Heart right ventricle (tissue), 16 donors: ENCODE measurements around the gene ADCY5. TPM values are rescaled to one million over a fixed set of nuclear protein-coding genes. Genes with fewer than 3 reads are reported as not detected.

Experiments
- ATAC-seq, 8 donors: fragments of 200-7000 bp; cut with Tn5 transposase; one replicate each; pipeline ENCODE4 v1.9.1; 2020; ENCODE audit warnings: mild to moderate bottlenecking in 8 of 8, moderate library complexity in 8 of 8, moderate number of reproducible peaks in 1 of 8
- DNase-seq, 2 donors: peaks; one replicate each; pipeline ENCODE4 v3.0.0-alpha.2; 2020
- H3K27ac ChIP-seq, 10 donors: fragments of 200-600 bp; sonication (generic) in 2 of 10; one replicate each; pipeline versions ENCODE4 v1.5.0 to v1.8.0; 2020 to 2022; ENCODE audit warnings: mild to moderate bottlenecking in 3 of 10
- H3K27me3 ChIP-seq, 7 donors: fragments of 200-600 bp; one replicate each; pipeline ENCODE4 v1.8.0; 2021 to 2022; ENCODE audit warnings: mild to moderate bottlenecking in 2 of 7
- H3K36me3 ChIP-seq, 9 donors: fragments of 200-600 bp; sonication (generic) in 1 of 9; one replicate each; pipeline versions ENCODE4 v1.5.0 to v1.8.0; 2020 to 2022; ENCODE audit warnings: mild to moderate bottlenecking in 2 of 9
- H3K4me1 ChIP-seq, 9 donors: fragments of 200-600 bp; sonication (generic) in 1 of 9; one replicate each; pipeline versions ENCODE4 v1.5.0 to v1.8.0; 2020 to 2022; ENCODE audit warnings: mild to moderate bottlenecking in 4 of 9
- H3K4me3 ChIP-seq, 10 donors: fragments of 200-600 bp; sonication (generic) in 2 of 10; one replicate each; pipeline versions ENCODE4 v1.5.0 to v1.8.0; 2020 to 2022; ENCODE audit warnings: mild to moderate bottlenecking in 7 of 10, moderate library complexity in 2 of 10
- H3K9me3 ChIP-seq, 11 donors: fragments of 200-600 bp in 10 of 11; sonication (generic) in 2 of 11; one replicate each; pipeline versions ENCODE4 v1.5.0 to v1.8.0; 2013 to 2022; ENCODE audit warnings: mild to moderate bottlenecking in 2 of 11, control low read depth in 1 of 11, moderate library complexity in 1 of 11
- CTCF ChIP-seq, 9 donors: fragments of 200-600 bp; sonication (generic) in 2 of 9; IDR thresholded peaks; one replicate each; pipeline versions ENCODE4 v1.5.0 to v1.8.0; 2021 to 2022; ENCODE audit warnings: antibody characterized with exemption in 9 of 9, mild to moderate bottlenecking in 5 of 9, moderate library complexity in 1 of 9
- WGBS, 2 donors: extraction: QIAGEN DNeasy Blood & Tissue Kit; methylation state at CpG; one replicate each; pipeline ENCODE4 v1.1.7; 2013; ENCODE audit warnings: inconsistent platforms in 1 of 2; 5-methylcytosine and 5-hydroxymethylcytosine counted together
- intact Hi-C, 10 donors: fragments of 100-400 bp; cut with DNase I; formaldehyde crosslinking; loops; one replicate each; pipeline versions ENCODE4 v1.11.1 to v1.14.2; 2022
- polyA plus RNA-seq, 2 donors: library from polyadenylated mRNA; stranded (reverse); fragments of 200-250 nt; gene quantifications; one replicate each; pipeline ENCODE4 v1.2.3, GENCODE V29; 2013
- total RNA-seq, 10 donors: library from RNA; stranded (reverse); fragmentation: NEBNext Ultra II Directional in 3 of 10; extraction: Animal tissue kit (Norgen Biotek cat#: 25700) in 3 of 10; gene quantifications; one replicate each; pipeline versions ENCODE4 v1.2.1 to v1.2.4, GENCODE V29; 2021 to 2023
- donor health status: Arrhythmogenic right ventricular cardiomyopathy.
- donor health status: ischemic (EF 13 %, LVEDD 7.1; RV severe dilation, severe dysfunction).
- donor health status: healthy with polysubstance abuse.
- donor health status: DM: no; HTN: yes; CAD: no.
- donor health status: DM: no; HTN: no; CAD: no.
- donor health status: ischemic (EF 25% LVEDD 6.9; RV normal size, moderate dysfunction).
- donor health status: ischemic (EF 25% LVEDD 5.7; RV mildly dilated, moderate dysfunction).
- donor health status: healthy.
- donor health status: DM: yes; HTN: yes; CAD: no.
- donor health status: Ischemic cardiomyopathy.
- donor health status: ischemic (EF 35%, LVEDD 5.7; RV mildly dilated, moderate dysfunction).
- donor health status: nonischemic (EF 11% LVEDD 7.7; RV severe dilation, severe dysfunction).
- donor health status: DM: yes; HTN: yes; CAD: no.
- donor health status: PGD.
- donor health status: ischemic (EF 29% LVEDD 5.4; RV normal size, mild dysfunction).
- donor health status: nonischemic (EF 23%, LVEDD 6.1; RV moderate dilation, normal function).

Gene ADCY5
- total and polyA plus RNA-seq, 12 donors, result 37.2 to 245 (median 198) TPM

DNA sequence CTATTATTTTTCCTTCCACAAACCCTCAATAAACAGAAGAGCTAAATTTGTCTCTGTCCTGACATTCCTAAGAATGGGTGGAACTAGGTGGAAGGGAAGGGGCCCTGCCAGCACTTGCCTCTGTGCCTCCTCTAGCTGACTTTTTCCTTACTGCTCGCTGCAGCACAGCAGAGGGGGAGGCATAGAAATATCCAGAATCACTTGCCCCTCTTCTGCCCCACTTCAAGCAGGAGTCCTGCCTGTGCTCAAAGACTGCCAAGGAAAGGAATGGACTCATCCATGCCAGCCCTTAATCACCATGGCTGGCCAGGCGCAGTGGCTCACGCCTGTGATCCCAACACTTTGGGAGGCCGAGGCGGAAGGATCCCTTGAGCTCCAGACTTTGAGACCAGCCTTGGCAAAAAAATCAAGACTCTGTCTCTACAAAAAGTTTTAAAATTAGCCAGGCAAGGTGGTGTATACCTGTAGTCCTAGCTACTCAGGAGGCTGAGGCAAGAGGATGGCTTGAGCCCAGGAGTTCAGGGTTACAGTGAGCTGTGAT lies 51.8 kb downstream of the ADCY5 start:
- TF ChIP-seq CTCF (IDR thresholded peaks at IDR 0.05), result no peak
- peak in 4 of 8 donors; percentile 1 to 17 (median 6) for ATAC-seq
- Histone ChIP-seq H3K4me1 (peaks cover 9 to 96% (median 59%) of the 10 kb centered on the region in 9 donors), H3K27me3 (no peaks in the 10 kb centered on the region), H3K9me3 (no peaks in the 10 kb centered on the region), H3K27ac (peak overlapping the region; percentile 20 to 94 (median 86)), H3K36me3 (no peaks in the 10 kb centered on the region), H3K4me3 (no peak overlapping the region)
- WGBS, 2 donors, result 54 to 66% methylated on average over 5 of the region's 5 CpGs
- DNase-seq, result no peak
- intact Hi-C loops, result loop anchor here in 1 of 10 donors (1.0 kb wide), 1 partner anchor 36 kb away; no protein-coding TSS in a partner anchor

- Histone ChIP-seq H3K27me3 (no peaks in the 10 kb centered on the region), H3K4me3 (no peak overlapping the region), H3K4me1 (peaks cover 11 to 96% (median 65%) of the 10 kb centered on the region in 9 donors), H3K27ac (peak overlapping the region; percentile 20 to 94 (median 86)), H3K36me3 (no peaks in the 10 kb centered on the region), H3K9me3 (no peaks in the 10 kb centered on the region)
- WGBS, 2 donors, result 22 to 30% methylated on average over 7 to 8 of the region's 8 CpGs
- DNase-seq (no peak), ATAC-seq (peak in 7 of 8 donors; percentile 34 to 63 (median 39))
- intact Hi-C loops, result loop anchor here in 1 of 10 donors (1.0 kb wide), 1 partner anchor 35 kb away; no protein-coding TSS in a partner anchor
- TF ChIP-seq CTCF (IDR thresholded peaks at IDR 0.05), result no peak
Measured at GRCh38 chr3:123396171-123397049, 52.5 kb downstream of the ADCY5 start.

DNA sequence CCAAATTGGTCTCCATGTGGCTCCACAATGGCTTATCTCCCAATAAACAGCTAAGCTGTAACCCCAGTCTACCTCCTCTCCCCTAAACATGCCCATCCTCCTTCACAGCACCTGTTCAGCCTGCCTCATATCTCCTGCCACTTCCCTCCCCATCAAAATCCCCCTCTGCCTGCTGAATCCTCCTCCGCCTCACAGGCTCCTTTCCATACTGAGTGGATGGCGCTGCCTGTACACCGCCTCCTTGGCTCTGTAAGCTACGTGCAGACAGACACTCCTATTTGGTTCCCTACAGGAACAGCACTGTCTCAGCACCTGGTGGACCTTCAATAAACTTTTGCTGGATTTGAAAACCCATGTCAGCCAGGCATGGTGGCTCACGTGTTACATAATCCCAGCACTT lies 53.7 kb downstream of the ADCY5 start:
- H3K27me3 ChIP-seq, result no peaks in the 10 kb centered on the region
- H3K27ac ChIP-seq, result peak overlapping the region; percentile 17 to 93 (median 85)
- intact Hi-C loops, result no loop called here
- TF ChIP-seq CTCF (IDR thresholded peaks at IDR 0.05), result no peak
- H3K36me3 ChIP-seq, result no peaks in the 10 kb centered on the region
- WGBS, 2 donors, result 55 to 78% methylated on average over 5 of the region's 5 CpGs
- H3K9me3 ChIP-seq, result no peaks in the 10 kb centered on the region
- H3K4me1 ChIP-seq, result peaks cover 19 to 96% (median 73%) of the 10 kb centered on the region in 9 donors
- no peak overlapping the region for H3K4me3 ChIP-seq
- DNase-seq (no peak), ATAC-seq (no peak)

DNA sequence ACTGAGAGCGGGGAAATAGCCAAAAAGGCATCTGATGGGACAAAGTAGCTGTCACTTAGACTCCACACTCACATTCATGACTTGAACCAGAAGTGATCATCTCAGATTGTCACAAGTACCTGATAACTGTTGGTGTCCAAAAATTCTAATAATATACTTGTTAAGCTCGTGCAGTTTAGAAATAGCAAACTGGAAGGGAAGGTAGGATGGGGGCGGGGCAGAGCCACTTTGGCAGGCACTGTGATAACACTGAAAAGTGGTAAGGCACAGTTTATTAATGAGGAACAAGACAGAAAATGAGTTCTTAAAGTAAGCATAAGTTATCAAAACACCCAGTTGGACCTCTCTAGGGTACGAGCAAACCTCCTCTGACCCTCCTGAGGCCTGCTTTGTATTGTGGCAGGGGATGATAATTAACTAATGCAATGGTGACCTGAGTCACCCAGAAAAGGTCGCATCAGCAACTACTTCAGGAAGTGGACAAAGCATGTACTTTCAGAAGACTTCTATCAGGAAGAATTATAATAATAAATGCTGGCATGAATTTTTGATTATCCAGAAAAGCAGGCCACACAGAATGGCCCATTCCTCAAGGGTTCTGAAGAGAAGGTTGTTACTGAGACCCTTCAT lies 54.4 kb downstream of the ADCY5 start:
- 49 to 53% methylated on average over 5 of the region's 5 CpGs for WGBS, 2 donors
- Histone ChIP-seq H3K36me3 (no peaks in the 10 kb centered on the region), H3K4me1 (peaks cover 22 to 96% (median 73%) of the 10 kb centered on the region in 9 donors), H3K4me3 (no peak overlapping the region), H3K9me3 (no peaks in the 10 kb centered on the region), H3K27me3 (no peaks in the 10 kb centered on the region), H3K27ac (peak overlapping the region; percentile 17 to 93 (median 85))
- DNase-seq (peak; percentile 53 to 59), ATAC-seq (peak in 5 of 8 donors; percentile 23 to 37 (median 32))
- intact Hi-C loops, result no loop called here
- TF ChIP-seq CTCF (IDR thresholded peaks at IDR 0.05), result no peak
